OCI-LY1 (cell line): ENCODE data around the gene PDE11A.

Experiments
- CTCF ChIP-seq: fragments of 200-600 bp; sonication (generic), shearing (Covaris generic); IDR thresholded peaks from 2 replicates; pipeline ENCODE4 v1.5.1; 2017; ENCODE audit warnings: mild to moderate bottlenecking, antibody characterized with exemption, low read length, moderate library complexity, mixed read lengths
- EZH2 ChIP-seq: fragments of 200-600 bp; sonication (generic), shearing (Covaris generic); IDR thresholded peaks from 2 replicates; pipeline ENCODE4 v1.8.0; 2017; ENCODE audit warnings: borderline replicate concordance, mixed run types, mild to moderate bottlenecking, antibody characterized with exemption, low read length, moderate library complexity, mixed read lengths

GRCh38 chr2:178068823-178069454, 3.6 kb downstream of the PDE11A start:
- no peak for TF ChIP-seq CTCF
- TF ChIP-seq EZH2, result no peak
